Muscle layer of duodenum (tissue), 2 donors: ENCODE measurements around the gene U2AF2.

Experiments
- H3K27ac ChIP-seq: one replicate; pipeline ENCODE4 v1.7.0; 2013; ENCODE audit warnings: mild to moderate bottlenecking, low read length
- H3K27me3 ChIP-seq: one replicate; pipeline ENCODE4 v1.7.0; 2013; ENCODE audit warnings: low read depth, mild to moderate bottlenecking, control low read depth, low read length
- H3K36me3 ChIP-seq, 2 donors: one replicate each; pipeline ENCODE4 v1.7.0; 2013; ENCODE audit warnings: low read length in 2 of 2, control low read depth in 1 of 2, mild to moderate bottlenecking in 1 of 2; ENCODE audit not compliant: insufficient read depth in 2 of 2, control insufficient read depth in 1 of 2
- H3K4me1 ChIP-seq, 2 donors: one replicate each; pipeline ENCODE4 v1.7.0; 2013; ENCODE audit warnings: low read length in 2 of 2, mild to moderate bottlenecking in 2 of 2, control low read depth in 1 of 2, moderate library complexity in 1 of 2; ENCODE audit not compliant: insufficient read depth in 2 of 2, control insufficient read depth in 1 of 2
- H3K4me3 ChIP-seq, 2 donors: one replicate each; pipeline ENCODE4 v1.7.0; 2013; ENCODE audit warnings: low read length in 2 of 2, low read depth in 1 of 2, mild to moderate bottlenecking in 1 of 2
- H3K9me3 ChIP-seq, 2 donors: one replicate each; pipeline ENCODE4 v1.7.0; 2013; ENCODE audit warnings: low read length in 2 of 2, control low read depth in 1 of 2, mild to moderate bottlenecking in 1 of 2; ENCODE audit not compliant: control insufficient read depth in 1 of 2
- donor health status: healthy.

U2AF2 gene

GRCh38 chr19:55673465-55673864 is 18.6 kb downstream of the U2AF2 start:
- Histone ChIP-seq H3K4me1 (peaks cover 22 to 33% of the 10 kb centered on the region in 2 donors), H3K27me3 (no peaks in the 10 kb centered on the region), H3K9me3 (no peaks in the 10 kb centered on the region), H3K4me3 (no peak overlapping the region), H3K36me3 (peaks cover 28 to 34% of the 10 kb centered on the region in 2 donors), H3K27ac (no peak overlapping the region)

- H3K27me3 ChIP-seq: no peaks in the 10 kb centered on the region
- peaks cover 22 to 33% of the 10 kb centered on the region in 2 donors for H3K4me1 ChIP-seq
- H3K27ac ChIP-seq: no peak overlapping the region
- peaks cover 28 to 34% of the 10 kb centered on the region in 2 donors for H3K36me3 ChIP-seq
- H3K9me3 ChIP-seq: no peaks in the 10 kb centered on the region
- H3K4me3 ChIP-seq: no peak overlapping the region
These were observed 19.1 kb downstream of the U2AF2 start for GRCh38 chr19:55673889-55674288.

- Histone ChIP-seq H3K27ac (no peak overlapping the region), H3K27me3 (no peaks in the 10 kb centered on the region), H3K9me3 (no peaks in the 10 kb centered on the region), H3K4me1 (peaks cover 22 to 38% of the 10 kb centered on the region in 2 donors), H3K36me3 (peaks cover 29 to 34% of the 10 kb centered on the region in 2 donors), H3K4me3 (peak overlapping the region; percentile 26 to 83)
These were observed 19.6 kb downstream of the U2AF2 start for GRCh38 chr19:55674459-55674840.

GRCh38 chr19:55674841-55675660 is 20.2 kb downstream of the U2AF2 start, which contains the start of gene EPN1:
Gene EPN1 (plus strand): TSS chr19:55675226. CDS start chr19:55678628, 3,402 bp downstream.
- peak within 1 kb of the TSS; percentile 83 to 98 for H3K4me3 ChIP-seq
- peaks cover 22 to 40% of the 10 kb centered on the region in 2 donors for H3K4me1 ChIP-seq
- no peaks in the 10 kb centered on the region for H3K27me3 ChIP-seq
- peaks cover 28 to 33% of the 10 kb centered on the region in 2 donors for H3K36me3 ChIP-seq
- peak within 1 kb of the TSS; percentile 93 for H3K27ac ChIP-seq
- H3K9me3 ChIP-seq: no peaks in the 10 kb centered on the region

- H3K27me3 ChIP-seq: no peaks in the 10 kb centered on the region
- no peaks in the 10 kb centered on the region for H3K9me3 ChIP-seq
- H3K4me1 ChIP-seq: peaks cover 22 to 40% of the 10 kb centered on the region in 2 donors
- peak overlapping the region; percentile 83 to 98 for H3K4me3 ChIP-seq
- peak overlapping the region; percentile 93 for H3K27ac ChIP-seq
- peaks cover 21 to 33% of the 10 kb centered on the region in 2 donors for H3K36me3 ChIP-seq
These were observed 21.0 kb downstream of the U2AF2 start for GRCh38 chr19:55675661-55676354.

GRCh38 chr19:55676383-55676782 is 21.5 kb downstream of the U2AF2 start:
- H3K4me1 ChIP-seq: peaks cover 22 to 40% of the 10 kb centered on the region in 2 donors
- H3K27ac ChIP-seq: peak overlapping the region; percentile 93
- H3K36me3 ChIP-seq: peaks cover 19 to 35% of the 10 kb centered on the region in 2 donors

GRCh38 chr19:55676889-55677505 is 22.2 kb downstream of the U2AF2 start:
- Histone ChIP-seq H3K9me3 (no peaks in the 10 kb centered on the region), H3K27me3 (no peaks in the 10 kb centered on the region), H3K36me3 (peaks cover 19 to 36% of the 10 kb centered on the region in 2 donors), H3K4me3 (peak overlapping the region; percentile 83 to 98), H3K27ac (peak overlapping the region; percentile 93), H3K4me1 (peaks cover 22 to 40% of the 10 kb centered on the region in 2 donors)

More at GRCh38 chr19:55676383-55676782, 21.5 kb downstream of the U2AF2 start:
- Histone ChIP-seq H3K9me3 (no peaks in the 10 kb centered on the region), H3K27me3 (no peaks in the 10 kb centered on the region), H3K4me3 (peak overlapping the region; percentile 83 to 98)

- Histone ChIP-seq H3K9me3 (no peaks in the 10 kb centered on the region), H3K27me3 (no peaks in the 10 kb centered on the region), H3K36me3 (peaks cover 19 to 36% of the 10 kb centered on the region in 2 donors), H3K4me3 (peak overlapping the region in 1 of 2 donors; percentile 98), H3K27ac (peak overlapping the region; percentile 93), H3K4me1 (peaks cover 22 to 40% of the 10 kb centered on the region in 2 donors)
These were observed 22.8 kb downstream of the U2AF2 start for GRCh38 chr19:55677572-55678028.

GRCh38 chr19:55678121-55678671 is 23.4 kb downstream of the U2AF2 start:
- H3K4me1 ChIP-seq: peaks cover 22 to 40% of the 10 kb centered on the region in 2 donors
- no peaks in the 10 kb centered on the region for H3K9me3 ChIP-seq
- H3K27me3 ChIP-seq: no peaks in the 10 kb centered on the region
- peak overlapping the region; percentile 93 for H3K27ac ChIP-seq
- H3K36me3 ChIP-seq: peaks cover 19 to 36% of the 10 kb centered on the region in 2 donors
- H3K4me3 ChIP-seq: no peak overlapping the region

GRCh38 chr19:55679343-55680257 is 24.8 kb downstream of the U2AF2 start:
- Histone ChIP-seq H3K27ac (no peak overlapping the region), H3K27me3 (no peaks in the 10 kb centered on the region), H3K9me3 (no peaks in the 10 kb centered on the region), H3K36me3 (peaks cover 22 to 44% of the 10 kb centered on the region in 2 donors), H3K4me1 (peaks cover 22 to 36% of the 10 kb centered on the region in 2 donors), H3K4me3 (no peak overlapping the region)
